Neural crest cell (in vitro differentiated cells): ENCODE measurements around the gene C1QL2. TPM values are rescaled to one million over a fixed set of nuclear protein-coding genes. Genes with fewer than 3 reads are reported as not detected.

Experiments
- DNase-seq: peaks from one replicate; pipeline ENCODE4 v3.0.0; 2021; ENCODE audit warnings: low read depth, mixed read lengths, low spot score
- H3K27ac Mint-ChIP-seq: one replicate; pipeline ENCODE4 v1.8.0; 2021; ENCODE audit warnings: mild to moderate bottlenecking, mixed read lengths; ENCODE audit not compliant: unreplicated experiment
- H3K27me3 Mint-ChIP-seq: 2 replicates; pipeline ENCODE4 v1.8.0; 2021; ENCODE audit warnings: low read depth, mild to moderate bottlenecking, mixed read lengths
- H3K36me3 Mint-ChIP-seq: 2 replicates; pipeline ENCODE4 v1.8.0; 2021; ENCODE audit warnings: low read depth, mild to moderate bottlenecking, mixed read lengths
- H3K4me1 Mint-ChIP-seq: 2 replicates; pipeline ENCODE4 v1.8.0; 2021; ENCODE audit warnings: mixed read lengths
- H3K4me3 Mint-ChIP-seq: one replicate; pipeline ENCODE4 v1.8.0; 2021; ENCODE audit warnings: mild to moderate bottlenecking, mixed read lengths
- H3K9me3 Mint-ChIP-seq: 2 replicates; pipeline ENCODE4 v1.8.0; 2021; ENCODE audit warnings: mixed read lengths
- total RNA-seq: library from RNA; stranded (reverse); gene quantifications from 2 replicates; pipeline ENCODE4 v1.2.1, GENCODE V29; 2021
- TF ChIP-seq, protein P1 (sequence below): fragments of 200-600 bp; sonication (generic); conservative IDR thresholded peaks from 2 replicates; pipeline ENCODE4 v1.5.0; 2021; ENCODE audit warnings: antibody characterized with exemption, mild to moderate bottlenecking

The C1QL2 gene
- total RNA-seq, 1 donor from 2014 or later = not detected

DNA sequence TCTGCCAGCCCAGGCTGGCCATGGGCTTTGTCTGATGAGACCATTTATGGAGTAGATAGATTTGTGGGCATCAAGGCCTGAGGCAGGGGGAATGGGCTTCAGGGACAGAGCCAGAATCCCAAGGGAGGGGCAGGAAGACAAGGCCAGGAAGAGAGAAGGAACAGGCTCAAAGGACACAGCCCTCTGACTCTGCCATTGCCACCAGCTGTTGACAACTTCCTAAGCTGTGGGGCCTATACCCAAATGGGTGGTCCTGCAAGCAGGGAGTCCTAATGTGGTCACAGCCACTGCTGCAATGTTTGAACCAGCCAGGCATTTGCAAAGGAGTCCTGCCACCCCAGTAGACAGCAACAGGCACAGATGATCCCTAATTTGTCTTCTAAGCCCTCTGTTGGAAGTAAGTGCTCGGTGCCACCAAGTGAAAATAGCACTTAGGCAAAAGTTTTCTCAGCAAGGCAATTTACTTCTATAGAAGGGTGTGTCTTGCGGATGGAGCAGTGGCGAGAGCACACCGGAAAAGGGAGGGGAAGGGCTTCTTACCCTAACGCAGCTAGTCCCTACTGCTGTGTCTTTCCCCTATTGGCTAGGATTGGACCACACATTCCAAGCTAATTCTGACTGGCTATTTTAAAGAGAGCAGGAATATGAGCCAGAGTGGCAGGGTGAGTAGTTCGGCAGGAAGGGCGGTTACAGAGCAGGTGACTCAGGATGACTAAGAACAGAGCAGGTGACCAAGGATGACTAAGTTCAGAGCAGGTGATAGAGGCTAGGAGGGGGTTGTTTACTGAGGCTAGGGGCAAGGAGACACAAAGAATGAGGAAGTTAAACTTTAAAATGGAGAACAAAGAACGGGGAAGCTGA lies 47.2 kb downstream of the C1QL2 start:
- H3K27ac Mint-ChIP-seq = no peak overlapping the region
- no peaks in the 10 kb centered on the region for H3K36me3 Mint-ChIP-seq
- peaks cover 4% of the 10 kb centered on the region for H3K9me3 Mint-ChIP-seq
- H3K4me3 Mint-ChIP-seq = no peak overlapping the region
- peaks cover 87% of the 10 kb centered on the region for H3K27me3 Mint-ChIP-seq
- TF ChIP-seq, protein P1, sequence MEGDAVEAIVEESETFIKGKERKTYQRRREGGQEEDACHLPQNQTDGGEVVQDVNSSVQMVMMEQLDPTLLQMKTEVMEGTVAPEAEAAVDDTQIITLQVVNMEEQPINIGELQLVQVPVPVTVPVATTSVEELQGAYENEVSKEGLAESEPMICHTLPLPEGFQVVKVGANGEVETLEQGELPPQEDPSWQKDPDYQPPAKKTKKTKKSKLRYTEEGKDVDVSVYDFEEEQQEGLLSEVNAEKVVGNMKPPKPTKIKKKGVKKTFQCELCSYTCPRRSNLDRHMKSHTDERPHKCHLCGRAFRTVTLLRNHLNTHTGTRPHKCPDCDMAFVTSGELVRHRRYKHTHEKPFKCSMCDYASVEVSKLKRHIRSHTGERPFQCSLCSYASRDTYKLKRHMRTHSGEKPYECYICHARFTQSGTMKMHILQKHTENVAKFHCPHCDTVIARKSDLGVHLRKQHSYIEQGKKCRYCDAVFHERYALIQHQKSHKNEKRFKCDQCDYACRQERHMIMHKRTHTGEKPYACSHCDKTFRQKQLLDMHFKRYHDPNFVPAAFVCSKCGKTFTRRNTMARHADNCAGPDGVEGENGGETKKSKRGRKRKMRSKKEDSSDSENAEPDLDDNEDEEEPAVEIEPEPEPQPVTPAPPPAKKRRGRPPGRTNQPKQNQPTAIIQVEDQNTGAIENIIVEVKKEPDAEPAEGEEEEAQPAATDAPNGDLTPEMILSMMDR = no peak
- H3K4me1 Mint-ChIP-seq = no peaks in the 10 kb centered on the region
- DNase-seq = no peak

DNA sequence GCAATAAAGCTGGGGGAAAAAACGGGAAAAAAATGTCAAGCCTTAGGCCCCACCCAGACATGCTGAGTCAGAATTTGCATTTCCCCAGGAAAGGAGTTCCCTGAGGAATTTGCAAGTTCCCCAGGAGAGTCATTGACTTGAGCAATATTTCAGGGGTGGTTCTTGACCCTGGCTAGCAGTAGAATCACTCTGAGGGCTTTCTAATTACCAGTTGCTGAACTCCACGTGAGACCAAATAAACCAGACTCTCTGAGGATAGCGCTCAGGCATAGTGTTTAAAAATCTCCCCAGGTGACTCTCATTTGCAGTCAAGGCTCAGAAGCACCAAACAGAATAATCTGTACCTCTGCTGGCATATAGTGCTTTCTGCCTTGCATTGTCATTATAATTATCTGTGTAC lies 48.7 kb downstream of the C1QL2 start:
- Mint-ChIP-seq H3K27me3 (peaks cover 86% of the 10 kb centered on the region), H3K27ac (no peak overlapping the region), H3K4me1 (no peaks in the 10 kb centered on the region), H3K36me3 (no peaks in the 10 kb centered on the region), H3K4me3 (no peak overlapping the region), H3K9me3 (peaks cover 4% of the 10 kb centered on the region)
- TF ChIP-seq, protein P1 = no peak
- DNase-seq = no peak

DNA sequence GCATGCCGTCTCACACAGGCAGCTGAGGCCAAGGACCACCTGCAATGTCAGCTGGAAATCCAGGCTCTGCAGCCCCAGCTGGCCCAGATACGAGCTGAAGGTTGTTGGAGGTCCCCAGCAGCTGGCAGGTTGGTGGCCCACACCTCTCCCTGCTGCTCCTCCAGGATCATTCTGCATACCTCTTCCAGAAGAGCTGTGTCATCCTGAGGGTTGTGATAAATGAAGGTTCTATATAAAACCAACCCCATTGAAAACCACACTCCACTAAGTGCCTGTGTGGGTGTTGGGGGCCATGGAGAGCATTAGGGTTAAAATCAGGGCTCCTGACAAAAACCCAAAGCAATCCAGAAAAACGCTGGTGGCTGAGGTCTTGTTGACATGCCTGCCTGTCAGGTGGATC lies 50.4 kb downstream of the C1QL2 start:
- no peak overlapping the region for H3K4me3 Mint-ChIP-seq

DNA sequence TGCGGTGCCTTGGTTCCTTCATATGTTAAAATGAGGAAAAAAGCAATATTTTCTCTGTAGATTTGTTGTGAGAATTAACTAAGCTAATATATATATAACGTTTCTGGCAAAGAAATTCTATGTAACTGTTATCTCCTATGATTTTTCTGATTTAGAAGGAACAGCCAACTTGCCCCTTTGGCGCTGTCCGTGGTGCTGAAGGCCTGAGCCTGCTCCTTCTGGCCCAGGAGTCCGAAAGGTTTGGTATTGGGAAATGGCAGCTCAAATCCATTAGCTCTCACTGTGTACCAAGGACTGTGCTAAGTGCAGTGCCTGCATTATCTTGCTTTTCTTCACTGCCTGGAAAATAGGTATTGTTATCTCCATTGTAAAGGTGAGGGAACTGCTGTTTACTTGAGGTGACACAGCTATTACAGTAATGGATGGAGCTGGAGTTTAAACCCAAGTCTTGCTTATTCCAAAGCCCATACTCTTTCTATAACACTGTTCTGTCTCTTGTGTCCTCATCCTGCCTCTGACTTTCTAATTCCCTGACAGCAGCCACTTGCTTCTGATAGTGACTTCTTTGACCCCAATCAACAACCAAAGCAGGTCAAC lies 52.2 kb downstream of the C1QL2 start:
- no peak overlapping the region for H3K4me3 Mint-ChIP-seq
- peaks cover under 1% of the 10 kb centered on the region for H3K9me3 Mint-ChIP-seq
- TF ChIP-seq, protein P1 = no peak
- no peaks in the 10 kb centered on the region for H3K4me1 Mint-ChIP-seq
- no peaks in the 10 kb centered on the region for H3K36me3 Mint-ChIP-seq
- H3K27me3 Mint-ChIP-seq = peaks cover 75% of the 10 kb centered on the region
- DNase-seq = peak; percentile 79
- H3K27ac Mint-ChIP-seq = no peak overlapping the region

More for the DNA sequence above, 50.4 kb downstream of the C1QL2 start:
- H3K27ac Mint-ChIP-seq = no peak overlapping the region
- peaks cover 85% of the 10 kb centered on the region for H3K27me3 Mint-ChIP-seq
- no peaks in the 10 kb centered on the region for H3K4me1 Mint-ChIP-seq
- TF ChIP-seq, protein P1 = no peak
- H3K9me3 Mint-ChIP-seq = peaks cover 4% of the 10 kb centered on the region
- H3K36me3 Mint-ChIP-seq = no peaks in the 10 kb centered on the region
- DNase-seq = no peak

Other genes starting within 250 kb of the C1QL2 start
- 0.54 TPM in 1 of 2 replicates, not detected in the other for gene MARCO, start 216.6 kb downstream of the C1QL2 start, total RNA-seq
- 0.73 and 0.77 TPM in 2 replicates for gene STEAP3, start 65.1 kb upstream of the C1QL2 start, total RNA-seq
- gene C2orf76, start 208.1 kb upstream of the C1QL2 start, total RNA-seq = 10.6 and 11.6 TPM in 2 replicates
- gene DBI, start 208.2 kb upstream of the C1QL2 start, total RNA-seq = 222 and 236 TPM in 2 replicates